DND-41 (cell line): ENCODE results near the gene HAX1.

Experiments
- EZH2 ChIP-seq: IDR thresholded peaks from 3 replicates; pipeline ENCODE4 v1.6.1; 2012; ENCODE audit warnings: borderline replicate concordance, low read depth, mild to moderate bottlenecking, moderate library complexity, low read length, inconsistent platforms; ENCODE audit not compliant: severe bottlenecking
- TF ChIP-seq, protein P1 (sequence below): IDR thresholded peaks from 2 replicates; pipeline ENCODE4 v1.5.1; 2012; ENCODE audit warnings: borderline replicate concordance, low read length, moderate library complexity, mild to moderate bottlenecking; ENCODE audit not compliant: poor library complexity, severe bottlenecking; ENCODE audit errors: extremely low read depth

DNA sequence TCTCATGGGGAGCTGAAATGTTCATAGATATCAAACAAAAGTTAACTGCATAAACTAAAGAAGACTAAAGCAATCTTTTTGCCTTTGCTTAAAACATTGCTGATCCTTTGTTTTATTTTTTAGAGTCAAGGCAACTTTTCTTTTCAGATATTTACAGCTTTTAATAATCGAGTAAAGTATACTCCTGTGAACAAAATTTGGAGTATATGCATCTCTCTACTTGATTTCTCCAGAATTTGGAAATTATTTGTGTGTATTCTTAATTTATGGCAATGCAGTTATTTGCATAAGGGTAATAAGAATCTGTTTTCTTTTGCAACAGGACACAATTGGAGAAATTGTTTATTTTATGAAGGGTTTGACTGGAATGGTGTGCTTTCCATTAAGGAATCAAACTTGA lies 44.3 kb downstream of the HAX1 start:
- TF ChIP-seq EZH2: no peak
- TF ChIP-seq, protein P1, sequence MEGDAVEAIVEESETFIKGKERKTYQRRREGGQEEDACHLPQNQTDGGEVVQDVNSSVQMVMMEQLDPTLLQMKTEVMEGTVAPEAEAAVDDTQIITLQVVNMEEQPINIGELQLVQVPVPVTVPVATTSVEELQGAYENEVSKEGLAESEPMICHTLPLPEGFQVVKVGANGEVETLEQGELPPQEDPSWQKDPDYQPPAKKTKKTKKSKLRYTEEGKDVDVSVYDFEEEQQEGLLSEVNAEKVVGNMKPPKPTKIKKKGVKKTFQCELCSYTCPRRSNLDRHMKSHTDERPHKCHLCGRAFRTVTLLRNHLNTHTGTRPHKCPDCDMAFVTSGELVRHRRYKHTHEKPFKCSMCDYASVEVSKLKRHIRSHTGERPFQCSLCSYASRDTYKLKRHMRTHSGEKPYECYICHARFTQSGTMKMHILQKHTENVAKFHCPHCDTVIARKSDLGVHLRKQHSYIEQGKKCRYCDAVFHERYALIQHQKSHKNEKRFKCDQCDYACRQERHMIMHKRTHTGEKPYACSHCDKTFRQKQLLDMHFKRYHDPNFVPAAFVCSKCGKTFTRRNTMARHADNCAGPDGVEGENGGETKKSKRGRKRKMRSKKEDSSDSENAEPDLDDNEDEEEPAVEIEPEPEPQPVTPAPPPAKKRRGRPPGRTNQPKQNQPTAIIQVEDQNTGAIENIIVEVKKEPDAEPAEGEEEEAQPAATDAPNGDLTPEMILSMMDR: no peak
